Pons (tissue), 1 donor: ENCODE results near the gene CDH19.

Experiments used
- DNase-seq: peaks from one replicate; pipeline ENCODE4 v3.0.0-alpha.2; 2016; ENCODE audit warnings: low spot score

The CDH19 gene

GRCh38 chr18:66457245-66457644 is 146.6 kb downstream of the CDH19 start:
- no peak for DNase-seq
